ENCODE measurements around the gene PTGDR.

DNA sequence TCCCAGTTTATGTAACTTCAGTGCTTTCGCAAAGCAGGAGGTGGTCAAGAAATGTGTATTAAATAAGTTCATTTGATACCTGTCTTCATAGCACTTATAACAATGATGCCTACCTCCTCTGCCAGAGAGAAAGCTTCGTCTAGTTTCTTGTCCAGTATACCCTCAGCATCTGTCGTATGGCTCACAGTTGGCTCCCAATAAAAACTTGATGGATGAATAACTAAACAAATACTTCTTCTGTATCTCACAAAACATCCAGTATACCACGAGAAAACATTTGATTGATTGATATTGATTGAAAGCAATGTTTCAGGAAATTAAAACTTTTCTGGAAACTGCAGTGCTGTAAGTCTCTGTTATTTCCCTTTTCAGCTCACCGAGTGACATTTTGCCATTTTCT lies 26.9 kb upstream of the PTGDR start:
- TF ChIP-seq, protein P1, sequence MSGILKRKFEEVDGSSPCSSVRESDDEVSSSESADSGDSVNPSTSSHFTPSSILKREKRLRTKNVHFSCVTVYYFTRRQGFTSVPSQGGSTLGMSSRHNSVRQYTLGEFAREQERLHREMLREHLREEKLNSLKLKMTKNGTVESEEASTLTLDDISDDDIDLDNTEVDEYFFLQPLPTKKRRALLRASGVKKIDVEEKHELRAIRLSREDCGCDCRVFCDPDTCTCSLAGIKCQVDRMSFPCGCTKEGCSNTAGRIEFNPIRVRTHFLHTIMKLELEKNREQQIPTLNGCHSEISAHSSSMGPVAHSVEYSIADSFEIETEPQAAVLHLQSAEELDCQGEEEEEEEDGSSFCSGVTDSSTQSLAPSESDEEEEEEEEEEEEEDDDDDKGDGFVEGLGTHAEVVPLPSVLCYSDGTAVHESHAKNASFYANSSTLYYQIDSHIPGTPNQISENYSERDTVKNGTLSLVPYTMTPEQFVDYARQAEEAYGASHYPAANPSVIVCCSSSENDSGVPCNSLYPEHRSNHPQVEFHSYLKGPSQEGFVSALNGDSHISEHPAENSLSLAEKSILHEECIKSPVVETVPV (CRISPR knock-in tag; IDR thresholded peaks at IDR 0.05) = no peak
- TF ChIP-seq OSR1 (CRISPR knock-in tag; IDR thresholded peaks at IDR 0.05) = no peak
